Thoracic aorta (tissue), 2 donors: Measurements from ENCODE around the gene CENPX. TPM values are rescaled to one million over a fixed set of nuclear protein-coding genes. Genes with fewer than 3 reads are reported as not detected.

ENCODE experiments used
- ATAC-seq: fragments of 150-250 bp; one replicate; pipeline ENCODE4 v1.8.0; 2017; ENCODE audit warnings: low read depth; ENCODE audit not compliant: insufficient number of reproducible peaks, low FRiP score
- DNase-seq: peaks from one replicate; pipeline ENCODE4 v3.0.0-alpha.2; 2020; ENCODE audit warnings: low spot score
- H3K27ac ChIP-seq, 2 donors: fragments of 200-600 bp; sonication (generic); 1 replicate in 1 of 2; 2 replicates in 1 of 2; pipeline ENCODE4 v1.5.1; 2016; ENCODE audit warnings: mild to moderate bottlenecking in 2 of 2, moderate library complexity in 2 of 2
- H3K27me3 ChIP-seq: fragments of 200-600 bp; sonication (generic); replicated peaks from 2 replicates; pipeline ENCODE4 v1.6.0; 2016; ENCODE audit warnings: mild to moderate bottlenecking; ENCODE audit not compliant: insufficient read depth
- H3K36me3 ChIP-seq: fragments of 200-600 bp; sonication (generic); one replicate; pipeline ENCODE4 v1.5.1; 2016
- H3K4me1 ChIP-seq, 2 donors: fragments of 200-600 bp; sonication (generic); 1 replicate in 1 of 2; 2 replicates in 1 of 2; pipeline versions ENCODE4 v1.5.1 to v1.6.0; 2016; ENCODE audit warnings: low read depth in 2 of 2, mild to moderate bottlenecking in 1 of 2; ENCODE audit not compliant: control insufficient read depth in 1 of 2
- H3K4me3 ChIP-seq: fragments of 200-600 bp; sonication (generic); 2 replicates; pipeline ENCODE4 v1.5.1; 2016; ENCODE audit warnings: mild to moderate bottlenecking
- H3K9me3 ChIP-seq: fragments of 200-600 bp; sonication (generic); 2 replicates; pipeline ENCODE4 v1.5.1; 2016
- total RNA-seq, 2 donors: library from RNA; depleted of rRNA; stranded (reverse); fragments of >200 nt; gene quantifications; one replicate each; pipeline versions ENCODE4 v1.1.0 to v1.2.3, GENCODE V29; 2016
- TF ChIP-seq, protein P1 (sequence below): fragments of 200-600 bp; sonication (generic); IDR thresholded peaks from one replicate; pipeline ENCODE4 v1.5.1; 2019; ENCODE audit warnings: antibody characterized with exemption

CENPX gene
- total RNA-seq, 2 donors from 2014 or later: 31.4 to 40.4 TPM

DNA sequence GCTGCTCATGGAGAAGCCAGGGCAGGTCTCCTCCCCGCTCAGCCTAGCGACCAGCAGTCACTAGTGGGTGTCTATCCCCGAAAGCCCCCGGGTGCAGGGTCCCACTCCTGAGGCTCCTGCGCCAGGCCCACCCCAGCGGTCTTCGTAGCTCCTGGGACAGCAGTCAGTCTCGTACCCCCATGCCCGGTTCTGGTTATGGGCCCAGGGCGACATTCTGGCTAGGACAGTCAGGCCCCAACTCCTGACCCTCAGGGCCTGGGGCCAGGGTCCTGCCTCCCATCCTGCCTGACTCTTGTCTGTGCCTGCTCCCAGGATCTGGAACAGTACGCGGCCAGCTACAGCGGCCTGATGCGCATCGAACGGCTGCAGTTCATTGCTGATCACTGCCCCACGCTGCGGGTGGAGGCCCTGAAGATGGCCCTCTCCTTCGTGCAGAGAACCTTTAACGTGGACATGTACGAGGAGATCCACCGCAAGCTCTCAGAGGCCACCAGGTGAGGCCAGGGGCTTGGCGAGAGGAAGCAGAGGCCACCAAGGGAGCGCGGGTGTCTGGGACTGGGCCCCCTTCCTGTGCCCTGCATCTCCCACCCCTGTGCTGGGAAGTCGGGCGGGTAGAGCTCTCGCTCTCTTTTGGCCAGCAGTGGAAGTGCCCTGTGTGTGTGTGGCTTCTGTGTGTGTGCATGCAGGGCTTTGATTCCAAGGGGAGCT lies 31.0 kb upstream of the CENPX start:
- peaks cover 46% of the 10 kb centered on the region for H3K36me3 ChIP-seq
- H3K9me3 ChIP-seq: no peaks in the 10 kb centered on the region
- peaks cover 9 to 38% of the 10 kb centered on the region in 2 donors for H3K4me1 ChIP-seq
- H3K27me3 ChIP-seq: no peaks in the 10 kb centered on the region
- no peak overlapping the region for H3K27ac ChIP-seq
- ATAC-seq: no peak
- TF ChIP-seq, protein P1, sequence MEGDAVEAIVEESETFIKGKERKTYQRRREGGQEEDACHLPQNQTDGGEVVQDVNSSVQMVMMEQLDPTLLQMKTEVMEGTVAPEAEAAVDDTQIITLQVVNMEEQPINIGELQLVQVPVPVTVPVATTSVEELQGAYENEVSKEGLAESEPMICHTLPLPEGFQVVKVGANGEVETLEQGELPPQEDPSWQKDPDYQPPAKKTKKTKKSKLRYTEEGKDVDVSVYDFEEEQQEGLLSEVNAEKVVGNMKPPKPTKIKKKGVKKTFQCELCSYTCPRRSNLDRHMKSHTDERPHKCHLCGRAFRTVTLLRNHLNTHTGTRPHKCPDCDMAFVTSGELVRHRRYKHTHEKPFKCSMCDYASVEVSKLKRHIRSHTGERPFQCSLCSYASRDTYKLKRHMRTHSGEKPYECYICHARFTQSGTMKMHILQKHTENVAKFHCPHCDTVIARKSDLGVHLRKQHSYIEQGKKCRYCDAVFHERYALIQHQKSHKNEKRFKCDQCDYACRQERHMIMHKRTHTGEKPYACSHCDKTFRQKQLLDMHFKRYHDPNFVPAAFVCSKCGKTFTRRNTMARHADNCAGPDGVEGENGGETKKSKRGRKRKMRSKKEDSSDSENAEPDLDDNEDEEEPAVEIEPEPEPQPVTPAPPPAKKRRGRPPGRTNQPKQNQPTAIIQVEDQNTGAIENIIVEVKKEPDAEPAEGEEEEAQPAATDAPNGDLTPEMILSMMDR: no peak
- DNase-seq: no peak
- no peak overlapping the region for H3K4me3 ChIP-seq

GRCh38 chr17:82053130-82053529 lies 30.5 kb upstream of the CENPX start:
- peaks cover 9 to 38% of the 10 kb centered on the region in 2 donors for H3K4me1 ChIP-seq
- no peaks in the 10 kb centered on the region for H3K9me3 ChIP-seq
- no peak for DNase-seq
- H3K27ac ChIP-seq: no peak overlapping the region
- peaks cover 48% of the 10 kb centered on the region for H3K36me3 ChIP-seq
- TF ChIP-seq, protein P1: no peak
- no peak for ATAC-seq
- no peaks in the 10 kb centered on the region for H3K27me3 ChIP-seq
- H3K4me3 ChIP-seq: peak overlapping the region; percentile 82

GRCh38 chr17:82052638-82053059 lies 30.0 kb upstream of the CENPX start:
- H3K27ac ChIP-seq: no peak overlapping the region
- H3K4me3 ChIP-seq: peak overlapping the region; percentile 82
- ATAC-seq (no peak), DNase-seq (no peak)
- H3K27me3 ChIP-seq: no peaks in the 10 kb centered on the region
- H3K4me1 ChIP-seq: peaks cover 9 to 38% of the 10 kb centered on the region in 2 donors
- H3K36me3 ChIP-seq: peaks cover 45% of the 10 kb centered on the region
- H3K9me3 ChIP-seq: no peaks in the 10 kb centered on the region
- TF ChIP-seq, protein P1: no peak

DNA sequence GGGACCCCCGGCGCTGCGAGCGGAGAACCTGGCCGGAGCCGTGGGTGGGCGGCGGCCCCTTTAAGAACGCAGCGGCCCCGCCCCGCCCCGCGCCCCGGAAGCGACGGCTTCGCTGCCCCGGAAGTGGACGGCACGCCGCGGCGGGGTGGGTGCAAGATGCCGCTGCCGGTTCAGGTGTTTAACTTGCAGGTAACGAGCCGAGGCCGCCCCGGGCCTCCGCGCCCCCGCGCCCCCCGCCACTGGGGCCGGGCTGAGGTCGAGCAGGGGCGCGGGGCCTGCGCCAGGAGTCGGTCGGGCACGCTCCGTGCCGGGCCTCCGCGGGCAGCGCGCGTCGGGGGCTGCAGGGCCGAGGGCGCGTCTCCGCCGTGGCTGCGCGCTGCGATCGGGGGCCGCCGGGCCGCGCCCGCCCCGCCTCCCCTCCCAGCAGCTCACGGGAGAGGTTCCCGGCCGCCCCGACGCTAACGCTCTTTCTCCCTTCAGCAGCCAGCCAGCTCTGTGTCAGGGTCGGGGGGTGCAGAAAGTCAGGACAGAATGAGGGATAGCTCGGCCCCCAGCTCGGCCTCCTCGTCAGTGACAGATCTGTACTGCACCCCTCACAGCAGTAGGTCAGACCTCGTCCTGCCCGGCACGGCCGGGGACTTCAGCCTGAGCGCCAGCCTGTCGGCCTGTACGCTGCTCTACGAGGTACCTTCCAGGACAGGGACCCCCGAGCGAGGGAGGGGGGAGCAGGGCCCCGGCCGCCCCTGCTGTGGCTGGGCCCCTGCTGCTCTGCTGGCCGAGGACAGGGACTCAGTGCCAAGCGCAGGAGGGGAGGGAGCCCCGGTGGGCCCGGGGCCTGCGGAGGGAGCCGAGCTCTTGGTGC lies 29.3 kb upstream of the CENPX start, which contains the start of the genes GPS1 and RFNG:
Gene GPS1 (plus strand): TSS at position 123 of the 862 bp plus-strand sequence. CDS start 34 bp downstream, at position 157.
Gene RFNG (minus strand): TSS at position 36 of the 862 bp plus-strand sequence. CDS start 45 bp downstream, outside the sequence.
- no peaks in the 10 kb centered on the region for H3K9me3 ChIP-seq
- H3K4me1 ChIP-seq: peaks cover 9 to 38% of the 10 kb centered on the region in 2 donors
- DNase-seq: no peak
- peaks cover 39% of the 10 kb centered on the region for H3K36me3 ChIP-seq
- ATAC-seq: no peak
- H3K27ac ChIP-seq: no peak within 1 kb of the TSS
- no peaks in the 10 kb centered on the region for H3K27me3 ChIP-seq
- TF ChIP-seq, protein P1: no peak
- peak within 1 kb of the TSS; percentile 82 for H3K4me3 ChIP-seq
